AG09309 (cell line): ENCODE data around the gene GRID2.
"Not testable (repeated sequence)": the region's sequence is repeated elsewhere in the genome, so short reads cannot be mapped to it uniquely, and the experiment has no call there.

Experiments used
- DNase-seq: peaks from one replicate; pipeline ENCODE4 v3.0.0-alpha.2; 2010; ENCODE audit warnings: low read depth
- H3K4me3 ChIP-seq: 2 replicates; pipeline ENCODE4 v1.5.1; 2011; ENCODE audit warnings: mild to moderate bottlenecking, low read depth, low read length, moderate library complexity; ENCODE audit not compliant: control insufficient read depth
- CTCF ChIP-seq: IDR thresholded peaks from 2 replicates; pipeline ENCODE4 v1.5.1; 2011; ENCODE audit warnings: mild to moderate bottlenecking, low read depth, low read length, inconsistent platforms; ENCODE audit not compliant: insufficient read depth, control insufficient read depth; ENCODE audit errors: missing control alignments

Gene GRID2

DNA sequence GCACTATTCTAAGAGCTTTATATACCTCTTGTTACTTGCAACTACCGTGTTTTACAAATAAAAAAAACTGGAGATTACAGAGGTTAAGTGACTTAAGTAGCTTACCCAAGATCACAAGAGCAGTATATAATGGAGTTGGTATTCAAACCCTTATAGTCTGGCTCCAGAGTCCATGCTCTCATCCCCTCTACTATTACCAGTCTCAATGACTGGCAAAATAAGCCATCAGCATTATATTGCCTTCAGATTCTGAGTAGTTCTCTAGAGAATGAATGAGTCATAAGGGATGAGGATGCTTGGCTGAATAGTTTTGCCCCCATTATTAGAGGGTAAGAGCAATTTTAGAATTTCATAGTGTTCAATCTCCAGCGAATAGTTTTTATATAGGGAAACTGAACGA is 1354.7 kb downstream of the GRID2 start:
- no peak overlapping the region for H3K4me3 ChIP-seq
- DNase-seq, result no peak

DNA sequence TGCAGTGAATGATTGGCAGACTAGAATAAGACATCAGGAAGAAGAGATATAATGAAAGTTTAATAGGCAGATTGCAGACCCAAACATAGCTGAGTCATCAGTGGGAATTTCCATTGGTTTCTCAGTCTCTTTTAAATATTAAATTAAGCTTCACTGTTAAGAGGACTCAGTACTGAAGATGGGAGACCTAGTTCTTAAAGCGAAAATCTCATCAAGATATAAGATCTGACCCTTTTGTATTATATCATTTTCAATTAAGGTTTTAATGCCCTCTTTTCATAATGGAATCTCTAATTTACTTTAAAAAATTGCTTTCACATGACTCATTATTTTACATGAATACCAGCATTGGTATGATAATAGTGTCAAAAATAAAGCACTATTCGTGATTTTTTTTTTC is 1355.9 kb downstream of the GRID2 start:
- no peak for DNase-seq
- H3K4me3 ChIP-seq, result no peak overlapping the region
- TF ChIP-seq CTCF, result no peak

More for the DNA sequence above, 1354.7 kb downstream of the GRID2 start:
- no peak for TF ChIP-seq CTCF

GRCh38 chr4:93660036-93660435 is 1356.3 kb downstream of the GRID2 start:
- H3K4me3 ChIP-seq, result no peak overlapping the region
- no peak for DNase-seq
- TF ChIP-seq CTCF, result no peak

- no peak overlapping the region for H3K4me3 ChIP-seq
- TF ChIP-seq CTCF, result no peak
- DNase-seq, result no peak
These were observed 1366.7 kb downstream of the GRID2 start for GRCh38 chr4:93670434-93670833.

GRCh38 chr4:93671093-93671492 is 1367.3 kb downstream of the GRID2 start:
- TF ChIP-seq CTCF, result no peak
- DNase-seq, result no peak
- H3K4me3 ChIP-seq, result no peak overlapping the region

GRCh38 chr4:93676937-93677336 is 1373.2 kb downstream of the GRID2 start:
- DNase-seq, H3K4me3 ChIP-seq: not testable (repeated sequence)

DNA sequence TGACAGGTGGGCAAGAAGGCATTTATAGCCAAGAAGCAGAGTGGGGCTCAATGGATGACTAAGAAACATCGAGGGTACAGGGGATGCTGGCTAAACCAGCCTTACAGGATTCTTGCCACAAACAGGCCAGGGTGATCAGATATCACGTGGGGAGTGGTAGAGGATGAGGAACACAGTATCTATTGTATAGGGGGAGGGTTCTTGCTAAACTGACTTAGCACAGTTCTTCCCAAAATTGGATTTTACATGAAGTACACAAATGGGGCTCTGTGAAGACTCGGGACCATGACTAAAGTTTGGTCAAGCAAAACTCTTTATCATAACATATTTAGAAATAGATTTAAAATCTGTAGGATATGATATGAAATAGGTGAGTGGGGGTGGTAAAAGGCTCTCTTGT is 1380.8 kb downstream of the GRID2 start:
- H3K4me3 ChIP-seq, result no peak overlapping the region
- DNase-seq, result no peak
- TF ChIP-seq CTCF, result no peak
